ENCODE measurements around the gene POU6F1. TPM values are rescaled to one million over a fixed set of nuclear protein-coding genes. Genes with fewer than 3 reads are reported as not detected.
A peak's percentile ranks its signal among the peaks of the same experiment; 100 is the strongest.
"Not testable (repeated sequence)": the region's sequence is repeated elsewhere in the genome, so short reads cannot be mapped to it uniquely, and the experiment has no call there.

The POU6F1 gene
- total RNA-seq, 1 experiment from 2014 or later: 5.3 TPM

GRCh38 chr12:51264297-51264696 is 46.4 kb upstream of the POU6F1 start:
- Mint-ChIP-seq H3K4me1 (ENCODE audit: low read depth, unreplicated experiment) (peaks cover 14% of the 10 kb centered on the region), H3K9me3 (ENCODE audit: unreplicated experiment) (no peaks in the 10 kb centered on the region), H3K27me3 (ENCODE audit: insufficient read depth, unreplicated experiment) (no peaks in the 10 kb centered on the region), H3K27ac (ENCODE audit: unreplicated experiment) (no peak overlapping the region), H3K36me3 (ENCODE audit: insufficient read depth, unreplicated experiment) (peaks cover 58% of the 10 kb centered on the region), H3K4me3 (ENCODE audit: unreplicated experiment) (no peak overlapping the region)
- POLR2A ChIA-PET: no interaction called here
- no TSS peak for BruUV-seq (replicated peaks)
- H3K36me3 ChIP-seq (ENCODE audit: control insufficient read depth, insufficient read depth, low read length): no peaks in the 10 kb centered on the region
- CTCF ChIA-PET: no interaction called here
- H3K4me3 ChIP-seq (ENCODE audit: low read depth, low read length): no peak overlapping the region
- intact Hi-C loops (cut with micrococcal nuclease; ENCODE audit: unreplicated experiment): no loop called here
- peaks cover 7% of the 10 kb centered on the region; the same call in 1 of the 2 replicates for H3K4me1 ChIP-seq
- no peaks in the 10 kb centered on the region for H3K9me3 ChIP-seq
- TF ChIP-seq CTCF (IDR thresholded peaks at IDR 0.05; ENCODE audit: insufficient read depth in 1 of 2, low read depth in 1 of 2, low read length in 1 of 2, severe bottlenecking in 1 of 2, unreplicated experiment in 1 of 2): no peak
- H3K27me3 ChIP-seq (replicated peaks; ENCODE audit: control insufficient read depth, insufficient read depth, low read length): no peaks in the 10 kb centered on the region
- no peak for DNase-seq

GRCh38 chr12:51263341-51263740 is 45.5 kb upstream of the POU6F1 start:
- H3K27me3 Mint-ChIP-seq (ENCODE audit: insufficient read depth, unreplicated experiment): no peaks in the 10 kb centered on the region
- no peak for TF ChIP-seq CTCF (IDR thresholded peaks at IDR 0.05; ENCODE audit: insufficient read depth in 1 of 2, low read depth in 1 of 2, low read length in 1 of 2, severe bottlenecking in 1 of 2, unreplicated experiment in 1 of 2)
- H3K4me3 Mint-ChIP-seq (ENCODE audit: unreplicated experiment): no peak overlapping the region
- Histone ChIP-seq H3K27me3 (replicated peaks; ENCODE audit: control insufficient read depth, insufficient read depth, low read length) (no peaks in the 10 kb centered on the region), H3K36me3 (ENCODE audit: control insufficient read depth, insufficient read depth, low read length) (no peaks in the 10 kb centered on the region), H3K4me1 (peaks cover 7% of the 10 kb centered on the region; the same call in 1 of the 2 replicates), H3K9me3 (no peaks in the 10 kb centered on the region), H3K4me3 (ENCODE audit: low read depth, low read length) (no peak overlapping the region)
- POLR2A ChIA-PET: no interaction called here
- no peak for DNase-seq
- BruUV-seq (replicated peaks): no TSS peak
- CTCF ChIA-PET: no interaction called here
- H3K4me1 Mint-ChIP-seq (ENCODE audit: low read depth, unreplicated experiment): peaks cover 14% of the 10 kb centered on the region
- intact Hi-C loops (cut with micrococcal nuclease; ENCODE audit: unreplicated experiment): no loop called here
- H3K36me3 Mint-ChIP-seq (ENCODE audit: insufficient read depth, unreplicated experiment): peaks cover 62% of the 10 kb centered on the region
- H3K27ac Mint-ChIP-seq (ENCODE audit: unreplicated experiment): no peak overlapping the region
- no peaks in the 10 kb centered on the region for H3K9me3 Mint-ChIP-seq (ENCODE audit: unreplicated experiment)

- POLR2A ChIA-PET: no interaction called here
- TF ChIP-seq CTCF (IDR thresholded peaks at IDR 0.05; ENCODE audit: insufficient read depth in 1 of 2, low read depth in 1 of 2, low read length in 1 of 2, severe bottlenecking in 1 of 2, unreplicated experiment in 1 of 2): peak in 1 of 2 experiments; percentile 38
- H3K36me3 ChIP-seq (ENCODE audit: control insufficient read depth, insufficient read depth, low read length): no peaks in the 10 kb centered on the region
- H3K9me3 Mint-ChIP-seq (ENCODE audit: unreplicated experiment): no peaks in the 10 kb centered on the region
- no peak overlapping the region for H3K4me3 Mint-ChIP-seq (ENCODE audit: unreplicated experiment)
- CTCF ChIA-PET: interaction anchor here (0.5 to 1.0 kb wide), 2 partner anchors 78 to 150 kb away, joined by 3 to 4 read pairs; no protein-coding TSS in a partner anchor
- H3K4me1 ChIP-seq: peaks cover 2% of the 10 kb centered on the region; the same call in 1 of the 2 replicates
- H3K36me3 Mint-ChIP-seq (ENCODE audit: insufficient read depth, unreplicated experiment): peaks cover 60% of the 10 kb centered on the region
- H3K27ac Mint-ChIP-seq (ENCODE audit: unreplicated experiment): no peak overlapping the region
- peak; percentile 47 for DNase-seq
- H3K4me1 Mint-ChIP-seq (ENCODE audit: low read depth, unreplicated experiment): peaks cover 11% of the 10 kb centered on the region
- intact Hi-C loops (cut with micrococcal nuclease; ENCODE audit: unreplicated experiment): no loop called here
- H3K27me3 ChIP-seq (replicated peaks; ENCODE audit: control insufficient read depth, insufficient read depth, low read length): no peaks in the 10 kb centered on the region
- H3K27me3 Mint-ChIP-seq (ENCODE audit: insufficient read depth, unreplicated experiment): no peaks in the 10 kb centered on the region
- no TSS peak for BruUV-seq (replicated peaks)
- no peak overlapping the region for H3K4me3 ChIP-seq (ENCODE audit: low read depth, low read length)
- no peaks in the 10 kb centered on the region for H3K9me3 ChIP-seq
Measured at GRCh38 chr12:51262758-51263177, 44.9 kb upstream of the POU6F1 start.

GRCh38 chr12:51259600-51259999 is 41.7 kb upstream of the POU6F1 start:
- H3K27me3 Mint-ChIP-seq (ENCODE audit: insufficient read depth, unreplicated experiment); H3K4me1 ChIP-seq; BruUV-seq (replicated peaks); H3K9me3 ChIP-seq; H3K27ac Mint-ChIP-seq (ENCODE audit: unreplicated experiment); DNase-seq; H3K9me3 Mint-ChIP-seq (ENCODE audit: unreplicated experiment); H3K27me3 ChIP-seq (replicated peaks; ENCODE audit: control insufficient read depth, insufficient read depth, low read length); POLR2A ChIA-PET; H3K36me3 ChIP-seq (ENCODE audit: control insufficient read depth, insufficient read depth, low read length); H3K4me3 ChIP-seq (ENCODE audit: low read depth, low read length); intact Hi-C loops (cut with micrococcal nuclease; ENCODE audit: unreplicated experiment); H3K4me3 Mint-ChIP-seq (ENCODE audit: unreplicated experiment); H3K4me1 Mint-ChIP-seq (ENCODE audit: low read depth, unreplicated experiment): not testable (repeated sequence)
- H3K36me3 Mint-ChIP-seq (ENCODE audit: insufficient read depth, unreplicated experiment): peaks cover 61% of the 10 kb centered on the region
- CTCF ChIA-PET: interaction anchor here (1.1 kb wide), 1 partner anchor 43 kb away, joined by 8 read pairs; no protein-coding TSS in a partner anchor

Measured in Caco-2 (cell line).